NCI-H460 (cell line): ENCODE measurements around the gene WDR70. TPM values are rescaled to one million over a fixed set of nuclear protein-coding genes. Genes with fewer than 3 reads are reported as not detected.
"Not testable (repeated sequence)": the region's sequence is repeated elsewhere in the genome, so short reads cannot be mapped to it uniquely, and the experiment has no call there.

Experiments used
- DNase-seq: peaks from one replicate; pipeline ENCODE4 v3.0.0-alpha.2; 2016; ENCODE audit warnings: low read depth; ENCODE audit errors: extremely low read depth
- total RNA-seq: library from RNA; depleted of rRNA; stranded (reverse); fragments of >200 nt; shearing (Covaris generic); gene quantifications from 2 replicates; pipeline ENCODE4 v1.2.3, GENCODE V29; 2014

Gene WDR70
- total RNA-seq, 1 experiment from 2014 or later: 22.8 TPM

- DNase-seq: no peak
These were observed 127.6 kb downstream of the WDR70 start for GRCh38 chr5:37506722-37507121.

GRCh38 chr5:37511646-37512045 lies 132.5 kb downstream of the WDR70 start:
- no peak for DNase-seq

GRCh38 chr5:37514946-37515345 lies 135.8 kb downstream of the WDR70 start:
- no peak for DNase-seq

- no peak for DNase-seq
These were observed 138.6 kb downstream of the WDR70 start for GRCh38 chr5:37517686-37518085.

- not testable (repeated sequence) for DNase-seq
These were observed 139.2 kb downstream of the WDR70 start for GRCh38 chr5:37518356-37518755.

GRCh38 chr5:37519304-37519703 lies 140.2 kb downstream of the WDR70 start:
- no peak for DNase-seq

- no peak for DNase-seq
These were observed 140.7 kb downstream of the WDR70 start for GRCh38 chr5:37519807-37520206.

- DNase-seq: no peak
These were observed 141.7 kb downstream of the WDR70 start for GRCh38 chr5:37520811-37521210.

- DNase-seq: no peak
These were observed 154.0 kb downstream of the WDR70 start for GRCh38 chr5:37532976-37533740.

GRCh38 chr5:37533851-37534250 lies 154.7 kb downstream of the WDR70 start:
- DNase-seq: no peak

- DNase-seq: no peak
These were observed 160.3 kb downstream of the WDR70 start for GRCh38 chr5:37539459-37539858.

- DNase-seq: no peak
These were observed 164.1 kb downstream of the WDR70 start for GRCh38 chr5:37543216-37543615.

- DNase-seq: no peak
These were observed 170.3 kb downstream of the WDR70 start for GRCh38 chr5:37549411-37549810.

GRCh38 chr5:37552161-37552560 lies 173.0 kb downstream of the WDR70 start:
- no peak for DNase-seq

GRCh38 chr5:37552770-37553719 lies 173.9 kb downstream of the WDR70 start:
- no peak for DNase-seq

GRCh38 chr5:37553720-37554404 lies 174.7 kb downstream of the WDR70 start:
- no peak for DNase-seq

- no peak for DNase-seq
These were observed 175.3 kb downstream of the WDR70 start for GRCh38 chr5:37554405-37554739.

- DNase-seq: peak; percentile 21
These were observed 175.8 kb downstream of the WDR70 start for GRCh38 chr5:37554938-37555337.

GRCh38 chr5:37557734-37558293 lies 178.7 kb downstream of the WDR70 start:
- no peak for DNase-seq

GRCh38 chr5:37565062-37565670 lies 186.0 kb downstream of the WDR70 start:
- no peak for DNase-seq
